Suprapubic skin (tissue), 4 donors: ENCODE measurements around the gene ARHGAP42.

ENCODE experiments used
- CTCF ChIP-seq, 2 donors: fragments of 200-600 bp in 1 of 2; fragments of 450-650 bp in 1 of 2; sonication (generic) in 1 of 2; IDR thresholded peaks; one replicate each; pipeline ENCODE4 v1.5.1; 2016 to 2019; ENCODE audit warnings: antibody characterized with exemption in 2 of 2, mild to moderate bottlenecking in 1 of 2, moderate library complexity in 1 of 2
- EP300 ChIP-seq: sonication (generic); formaldehyde crosslinking; IDR thresholded peaks from one replicate; pipeline ENCODE4 v1.6.1; 2017; ENCODE audit warnings: antibody characterized with exemption
- POLR2A ChIP-seq, 2 donors: fragments of 450-650 bp; IDR thresholded peaks; one replicate each; pipeline ENCODE4 v1.6.1; 2017; ENCODE audit warnings: antibody characterized with exemption in 2 of 2, mild to moderate bottlenecking in 2 of 2, moderate library complexity in 2 of 2
- POLR2AphosphoS5 ChIP-seq, 3 donors: sonication (generic); formaldehyde crosslinking; IDR thresholded peaks; one replicate each; pipeline ENCODE4 v1.6.1; 2017; ENCODE audit warnings: antibody characterized with exemption in 3 of 3

DNA sequence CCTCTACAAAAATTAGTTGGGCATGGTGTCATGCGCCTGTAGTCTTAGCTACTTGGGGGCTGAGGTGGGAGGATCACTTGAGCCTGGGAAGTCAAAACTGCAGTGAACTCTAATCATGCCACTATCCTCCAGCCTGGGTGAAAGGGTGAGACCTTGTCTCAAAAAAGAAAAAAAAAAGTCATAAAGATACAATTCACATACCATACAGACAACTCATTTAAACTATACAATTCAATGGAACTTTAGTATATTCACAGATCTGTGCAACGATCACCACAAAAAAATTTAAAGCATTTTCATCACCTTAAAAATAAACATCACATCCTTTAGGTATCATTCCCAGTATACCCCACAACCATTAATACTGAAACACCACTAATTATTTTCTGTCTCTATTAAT lies 241.3 kb downstream of the ARHGAP42 start:
- no peak for TF ChIP-seq POLR2A (IDR thresholded peaks at IDR 0.05)
- no peak for TF ChIP-seq CTCF (IDR thresholded peaks at IDR 0.05)
- no peak for TF ChIP-seq POLR2AphosphoS5 (IDR thresholded peaks at IDR 0.05)
- TF ChIP-seq EP300: no peak
